ENCODE measurements around the gene ABCA7.

- no peak for TF ChIP-seq CTCF (IDR thresholded peaks at IDR 0.05; ENCODE audit: insufficient read depth, low read length, poor library complexity, severe bottlenecking)
- no peak for TF ChIP-seq EZH2phosphoT487 (conservative IDR thresholded peaks at IDR 0.05; ENCODE audit: low read length)
Measured at GRCh38 chr19:1028062-1028926, 11.6 kb upstream of the ABCA7 start.

Data from SU-DHL-6 (cell line).